Upper lobe of right lung (tissue), 1 donor: ENCODE measurements around the gene ITGB6. TPM values are rescaled to one million over a fixed set of nuclear protein-coding genes. Genes with fewer than 3 reads are reported as not detected.

Experiments
- ATAC-seq: fragments of 200-7000 bp; cut with Tn5 transposase; one replicate; pipeline ENCODE4 v1.9.1; 2020; ENCODE audit warnings: mild to moderate bottlenecking, moderate library complexity
- DNase-seq: peaks from one replicate; pipeline ENCODE4 v3.0.0-alpha.2; 2020
- H3K27ac ChIP-seq: fragments of 200-600 bp; one replicate; pipeline ENCODE4 v1.8.0; 2022
- H3K27me3 ChIP-seq: fragments of 200-600 bp; one replicate; pipeline ENCODE4 v1.8.0; 2022; ENCODE audit warnings: mild to moderate bottlenecking
- H3K36me3 ChIP-seq: fragments of 200-600 bp; one replicate; pipeline ENCODE4 v1.8.0; 2022
- H3K4me1 ChIP-seq: fragments of 200-600 bp; one replicate; pipeline ENCODE4 v1.8.0; 2022
- H3K4me3 ChIP-seq: fragments of 200-600 bp; one replicate; pipeline ENCODE4 v1.8.0; 2022; ENCODE audit warnings: mild to moderate bottlenecking
- H3K9me3 ChIP-seq: fragments of 200-600 bp; one replicate; pipeline ENCODE4 v1.8.0; 2022
- intact Hi-C: fragments of 100-400 bp; cut with DNase I; formaldehyde crosslinking; loops from one replicate; pipeline ENCODE4 v1.11.0; 2022
- total RNA-seq: library from RNA; stranded (reverse); fragmentation: NEBNext Ultra II Directional; extraction: Animal tissue kit (Norgen Biotek cat#: 25700); gene quantifications from one replicate; pipeline ENCODE4 v1.2.1, GENCODE V29; 2021
- TF ChIP-seq, protein P1 (sequence below): fragments of 200-600 bp; IDR thresholded peaks from one replicate; pipeline ENCODE4 v1.8.0; 2022; ENCODE audit warnings: antibody characterized with exemption
- donor health status: DM: no; HTN: yes; CAD: no; lungs with severe emphysema.

ITGB6 gene
- total RNA-seq, 1 donor from 2014 or later: 109 TPM

DNA sequence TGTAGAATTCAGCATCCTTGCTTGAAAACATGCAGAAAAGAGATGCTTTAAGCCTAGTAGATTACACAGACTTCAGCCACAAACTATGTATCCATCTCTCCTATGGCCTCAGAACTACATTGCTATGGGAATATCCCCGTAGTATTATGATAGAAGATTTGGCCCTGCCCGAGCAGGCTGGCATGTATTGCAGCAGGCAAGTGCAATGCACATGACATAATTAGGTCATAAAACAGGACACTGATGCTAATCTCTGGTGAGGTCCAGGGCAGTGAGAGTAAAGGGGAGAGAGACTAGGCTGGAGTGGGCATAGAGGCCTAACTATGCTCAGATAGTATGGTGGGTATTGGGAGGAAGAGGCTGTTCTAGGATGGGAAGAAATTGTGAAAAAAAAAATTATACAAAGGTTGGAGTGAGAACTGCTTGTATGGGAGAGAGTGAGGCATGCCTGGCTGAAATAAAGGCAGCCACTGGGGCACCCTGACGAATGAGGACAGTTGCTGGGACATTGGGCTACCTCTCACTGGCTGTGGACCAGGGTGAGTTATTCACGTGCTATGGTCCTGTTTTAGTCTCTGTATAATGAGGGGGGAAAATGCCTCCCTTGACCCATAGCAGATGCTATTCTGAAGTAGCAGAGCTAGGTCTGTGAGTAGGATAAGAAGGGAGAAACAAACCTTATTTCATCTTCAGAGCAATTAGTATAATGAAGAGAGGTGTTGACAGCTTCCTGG lies 136.0 kb downstream of the ITGB6 start:
- intact Hi-C loops: no loop called here
- H3K9me3 ChIP-seq: no peaks in the 10 kb centered on the region
- H3K4me1 ChIP-seq: peaks cover 7% of the 10 kb centered on the region
- ATAC-seq (no peak), DNase-seq (no peak)
- H3K4me3 ChIP-seq: no peak overlapping the region
- peaks cover 11% of the 10 kb centered on the region for H3K27me3 ChIP-seq
- no peaks in the 10 kb centered on the region for H3K36me3 ChIP-seq
- H3K27ac ChIP-seq: no peak overlapping the region
- TF ChIP-seq, protein P1, sequence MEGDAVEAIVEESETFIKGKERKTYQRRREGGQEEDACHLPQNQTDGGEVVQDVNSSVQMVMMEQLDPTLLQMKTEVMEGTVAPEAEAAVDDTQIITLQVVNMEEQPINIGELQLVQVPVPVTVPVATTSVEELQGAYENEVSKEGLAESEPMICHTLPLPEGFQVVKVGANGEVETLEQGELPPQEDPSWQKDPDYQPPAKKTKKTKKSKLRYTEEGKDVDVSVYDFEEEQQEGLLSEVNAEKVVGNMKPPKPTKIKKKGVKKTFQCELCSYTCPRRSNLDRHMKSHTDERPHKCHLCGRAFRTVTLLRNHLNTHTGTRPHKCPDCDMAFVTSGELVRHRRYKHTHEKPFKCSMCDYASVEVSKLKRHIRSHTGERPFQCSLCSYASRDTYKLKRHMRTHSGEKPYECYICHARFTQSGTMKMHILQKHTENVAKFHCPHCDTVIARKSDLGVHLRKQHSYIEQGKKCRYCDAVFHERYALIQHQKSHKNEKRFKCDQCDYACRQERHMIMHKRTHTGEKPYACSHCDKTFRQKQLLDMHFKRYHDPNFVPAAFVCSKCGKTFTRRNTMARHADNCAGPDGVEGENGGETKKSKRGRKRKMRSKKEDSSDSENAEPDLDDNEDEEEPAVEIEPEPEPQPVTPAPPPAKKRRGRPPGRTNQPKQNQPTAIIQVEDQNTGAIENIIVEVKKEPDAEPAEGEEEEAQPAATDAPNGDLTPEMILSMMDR: no peak

- no peak for ATAC-seq
- DNase-seq: no peak
- H3K9me3 ChIP-seq: no peaks in the 10 kb centered on the region
- peaks cover 11% of the 10 kb centered on the region for H3K27me3 ChIP-seq
- peak overlapping the region; percentile 73 for H3K4me3 ChIP-seq
- no peaks in the 10 kb centered on the region for H3K36me3 ChIP-seq
- intact Hi-C loops: no loop called here
- TF ChIP-seq, protein P1: no peak
- no peak overlapping the region for H3K27ac ChIP-seq
- H3K4me1 ChIP-seq: peaks cover 7% of the 10 kb centered on the region
These were observed 136.8 kb downstream of the ITGB6 start for GRCh38 chr2:160063271-160063670.

DNA sequence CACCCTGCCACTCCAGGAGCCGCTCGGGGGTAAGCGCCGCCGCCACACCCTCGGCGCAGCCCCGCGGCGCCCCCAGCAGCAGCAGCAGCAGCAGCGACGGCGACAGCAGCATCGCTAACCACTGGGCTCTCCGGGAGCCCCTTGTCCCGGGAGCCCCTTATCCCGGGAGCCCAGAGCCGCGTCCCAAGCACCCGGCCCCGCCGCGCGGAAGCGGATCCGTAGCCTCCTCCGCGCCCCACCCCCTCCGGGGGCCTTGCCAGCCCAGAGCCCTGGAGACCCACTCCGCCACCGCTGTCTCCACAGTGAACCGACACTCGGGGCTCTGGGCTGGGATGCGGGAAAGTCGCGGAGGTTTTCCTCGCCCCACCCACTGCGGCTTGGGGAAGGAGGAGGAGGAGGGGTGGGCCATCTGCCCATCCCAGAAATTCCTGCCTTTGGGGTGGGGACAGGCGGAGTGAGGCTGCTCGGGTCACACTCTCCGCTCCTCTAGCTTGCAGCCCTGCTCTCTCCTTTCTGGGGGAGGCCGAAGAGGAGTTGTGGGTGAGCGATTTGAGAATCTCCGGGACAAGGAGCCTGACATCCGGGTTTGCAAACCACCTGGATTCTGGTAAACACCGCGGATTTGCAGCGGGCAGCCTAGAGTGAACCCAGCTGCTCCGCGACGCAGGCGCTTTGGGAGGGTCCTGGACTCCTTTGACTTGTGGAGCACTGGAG lies 137.6 kb downstream of the ITGB6 start, which contains the start of gene PLA2R1:
TSS of gene PLA2R1 (minus strand) at position 324 of the 714 bp plus-strand sequence. CDS start at position 112, 212 bp downstream.
- peak; percentile 74 for DNase-seq

GRCh38 chr2:160061944-160062291 lies 138.2 kb downstream of the ITGB6 start:
- H3K4me3 ChIP-seq: peak overlapping the region; percentile 73
- intact Hi-C loops: no loop called here
- no peaks in the 10 kb centered on the region for H3K36me3 ChIP-seq
- DNase-seq (no peak), ATAC-seq (peak; percentile 28)
- H3K9me3 ChIP-seq: no peaks in the 10 kb centered on the region
- H3K27ac ChIP-seq: no peak overlapping the region
- TF ChIP-seq, protein P1: no peak
- peaks cover 11% of the 10 kb centered on the region for H3K27me3 ChIP-seq
- peaks cover 7% of the 10 kb centered on the region for H3K4me1 ChIP-seq

More for the DNA sequence above, 137.6 kb downstream of the ITGB6 start, which contains the start of gene PLA2R1:
- TF ChIP-seq, protein P1: no peak
- H3K36me3 ChIP-seq: no peaks in the 10 kb centered on the region
- ATAC-seq: peak; percentile 82
- peaks cover 11% of the 10 kb centered on the region for H3K27me3 ChIP-seq
- intact Hi-C loops: no loop called here
- H3K9me3 ChIP-seq: no peaks in the 10 kb centered on the region
- peaks cover 7% of the 10 kb centered on the region for H3K4me1 ChIP-seq
- H3K4me3 ChIP-seq: peak within 1 kb of the TSS; percentile 73
- H3K27ac ChIP-seq: peak within 1 kb of the TSS; percentile 17

GRCh38 chr2:160061533-160061932 lies 138.5 kb downstream of the ITGB6 start:
- DNase-seq (no peak), ATAC-seq (no peak)
- H3K4me1 ChIP-seq: peaks cover 7% of the 10 kb centered on the region
- no peaks in the 10 kb centered on the region for H3K9me3 ChIP-seq
- TF ChIP-seq, protein P1: no peak
- no peaks in the 10 kb centered on the region for H3K36me3 ChIP-seq
- intact Hi-C loops: no loop called here
- H3K27me3 ChIP-seq: peaks cover 11% of the 10 kb centered on the region
- peak overlapping the region; percentile 73 for H3K4me3 ChIP-seq
- no peak overlapping the region for H3K27ac ChIP-seq
